ENCODE measurements around the gene TMEM59L. TPM values are rescaled to one million over a fixed set of nuclear protein-coding genes. Genes with fewer than 3 reads are reported as not detected.

Gene TMEM59L
- total and polyA plus RNA-seq, 2 of the 13 experiments (the other 11 are each of a cell fraction or from before 2014, with no cell fraction given), result 0.97 to 5.5 TPM

GRCh38 chr19:18588611-18589379 is 23.9 kb upstream of the TMEM59L start, which contains the start of gene REX1BD (continued):
- TF ChIP-seq ZBED4 (CRISPR knock-in tag; IDR thresholded peaks at IDR 0.05; ENCODE audit: borderline replicate concordance) (no peak), HMGXB3 (CRISPR knock-in tag; IDR thresholded peaks at IDR 0.05; ENCODE audit: borderline replicate concordance) (no peak; the same call in 1 of the 2 replicates), TOPORS (CRISPR knock-in tag; IDR thresholded peaks at IDR 0.05) (peak; percentile 40; the same call in 1 of the 2 replicates), PAWR (CRISPR knock-in tag; IDR thresholded peaks at IDR 0.05; ENCODE audit: borderline replicate concordance) (no peak; the same call in 1 of the 2 replicates), ZNF552 (CRISPR knock-in tag; IDR thresholded peaks at IDR 0.05; ENCODE audit: borderline replicate concordance) (0 out of 2 replicates have a peak, but pooled peaks have one; percentile 15), KLF9 (CRISPR knock-in tag; IDR thresholded peaks at IDR 0.05; ENCODE audit: low read depth) (no peak), DBP (CRISPR knock-in tag; IDR thresholded peaks at IDR 0.05; ENCODE audit: not compliant biosample characterization) (no peak), CEBPB (IDR thresholded peaks at IDR 0.05; ENCODE audit: borderline replicate concordance, low read depth, low read length) (no peak), MXD3 (CRISPR knock-in tag; IDR thresholded peaks at IDR 0.05) (no peak), SRSF9 (IDR thresholded peaks at IDR 0.05; ENCODE audit: borderline replicate concordance, insufficient read depth, low read depth, low read length, poor library complexity, severe bottlenecking) (no peak), PATZ1 (CRISPR knock-in tag; IDR thresholded peaks at IDR 0.05) (peak; percentile 99), TSC22D2 (CRISPR knock-in tag; IDR thresholded peaks at IDR 0.05; ENCODE audit: borderline replicate concordance) (peak; percentile 70; the same call in 1 of the 2 replicates), DDIT3 (CRISPR knock-in tag; IDR thresholded peaks at IDR 0.05) (no peak), SALL1 (CRISPR knock-in tag; IDR thresholded peaks at IDR 0.05) (peak; percentile 59), SIX4 (CRISPR knock-in tag; IDR thresholded peaks at IDR 0.05) (0 out of 2 replicates have a peak, but pooled peaks have one; percentile 15)
